Ovary (tissue), 9 donors: ENCODE results near the gene CRIP1. TPM values are rescaled to one million over a fixed set of nuclear protein-coding genes. Genes with fewer than 3 reads are reported as not detected.

Experiments used
- DNase-seq, 5 donors: peaks; one replicate each; pipeline ENCODE4 v3.0.0-alpha.2; 2019 to 2020
- H3K27ac ChIP-seq, 2 donors: fragments of 200-600 bp; one replicate each; pipeline versions ENCODE4 v1.5.1 to v1.8.0; 2019 to 2022
- H3K27me3 ChIP-seq: fragments of 200-600 bp; one replicate; pipeline ENCODE4 v1.8.0; 2022
- H3K36me3 ChIP-seq: fragments of 200-600 bp; sonication (generic); one replicate; pipeline ENCODE4 v1.5.1; 2019
- H3K4me1 ChIP-seq: one replicate; pipeline ENCODE4 v1.8.1; 2013; ENCODE audit warnings: mild to moderate bottlenecking, moderate library complexity; ENCODE audit not compliant: insufficient read depth
- H3K4me3 ChIP-seq: fragments of 200-600 bp; sonication (generic); one replicate; pipeline ENCODE4 v1.5.1; 2017
- H3K9me3 ChIP-seq, 2 donors: fragments of 200-600 bp in 1 of 2; sonication (generic) in 1 of 2; one replicate each; pipeline versions ENCODE4 v1.5.1 to v1.8.1; 2013 to 2019; ENCODE audit warnings: mild to moderate bottlenecking in 1 of 2, moderate library complexity in 1 of 2
- CTCF ChIP-seq, 3 donors: fragments of 450-650 bp in 2 of 3; fragments of 200-600 bp in 1 of 3; IDR thresholded peaks; one replicate each; pipeline versions ENCODE4 v1.5.1 to v1.8.0; 2016 to 2022; ENCODE audit warnings: antibody characterized with exemption in 3 of 3, mild to moderate bottlenecking in 1 of 3
- EP300 ChIP-seq: sonication (generic); formaldehyde crosslinking; IDR thresholded peaks from one replicate; pipeline ENCODE4 v1.6.1; 2017; ENCODE audit warnings: antibody characterized with exemption
- POLR2A ChIP-seq: fragments of 450-650 bp; IDR thresholded peaks from one replicate; pipeline ENCODE4 v1.6.1; 2017; ENCODE audit warnings: antibody characterized with exemption, mild to moderate bottlenecking, moderate library complexity
- WGBS, 3 donors: extraction: QIAGEN DNeasy Blood & Tissue Kit in 1 of 3; methylation state at CpG; one replicate each; pipeline versions ENCODE4 v1.1.5 to v1.1.7; 2013 to 2017; 5-methylcytosine and 5-hydroxymethylcytosine counted together
- intact Hi-C, 4 donors: fragments of 100-400 bp; cut with DNase I; formaldehyde crosslinking; loops; one replicate each; pipeline versions ENCODE4 v1.11.0 to v1.15.1; 2022 to 2023
- polyA plus RNA-seq, 2 donors: library from polyadenylated mRNA; stranded (reverse); fragments of 200-250 nt in 1 of 2; fragments of 350-450 nt in 1 of 2; fragmentation: Illumina TruSeq in 1 of 2; extraction: RNeasy Lipid Tissue Mini Kit (QIAGEN cat#74804) in 1 of 2; gene quantifications; one replicate each; pipeline ENCODE4 v1.2.3, GENCODE V29; 2013 to 2014
- total RNA-seq, 7 donors: library from RNA; depleted of rRNA in 2 of 7; stranded (reverse); fragments of >200 nt in 2 of 7; fragmentation: NEBNext Ultra II Directional in 3 of 7; extraction: Animal tissue kit (Norgen Biotek cat#: 25700) in 3 of 7; gene quantifications; one replicate each; pipeline versions ENCODE4 v1.1.0 to v1.2.4, GENCODE V29; 2016 to 2023
- donor health status: DM: no; HTN: no; CAD: no; lungs with moderate emphysema.
- donor health status: DM: no; HTN: no; CAD: no.
- donor health status: Bipolar disorder and iron deficiency.
- donor health status: DM: yes; HTN: yes; CAD: no.
- donor health status: DM: no; HTN: no; CAD: no.
- donor health status: DM: yes; HTN: yes; CAD: no.

CRIP1 gene
- total and polyA plus RNA-seq, 9 donors: 3.2 to 116 (median 26.4) TPM

GRCh38 chr14:105497671-105498429, 11.2 kb downstream of the CRIP1 start:
- DNase-seq: no peak
- H3K4me3 ChIP-seq: no peak overlapping the region
- no peaks in the 10 kb centered on the region for H3K36me3 ChIP-seq
- H3K4me1 ChIP-seq: no peaks in the 10 kb centered on the region
- TF ChIP-seq EP300 (no peak), POLR2A (no peak), CTCF (IDR thresholded peaks at IDR 0.05) (no peak)
- H3K27me3 ChIP-seq: no peaks in the 10 kb centered on the region
- 79 to 87% (median 82%) methylated on average over 30 to 31 of the region's 31 CpGs for WGBS, 3 donors
- no peak overlapping the region for H3K27ac ChIP-seq
- intact Hi-C loops: loop anchor here in 1 of 4 donors (10.0 kb wide), 1 partner anchor 403 kb away; no protein-coding TSS in a partner anchor
- H3K9me3 ChIP-seq: no peaks in the 10 kb centered on the region

DNA sequence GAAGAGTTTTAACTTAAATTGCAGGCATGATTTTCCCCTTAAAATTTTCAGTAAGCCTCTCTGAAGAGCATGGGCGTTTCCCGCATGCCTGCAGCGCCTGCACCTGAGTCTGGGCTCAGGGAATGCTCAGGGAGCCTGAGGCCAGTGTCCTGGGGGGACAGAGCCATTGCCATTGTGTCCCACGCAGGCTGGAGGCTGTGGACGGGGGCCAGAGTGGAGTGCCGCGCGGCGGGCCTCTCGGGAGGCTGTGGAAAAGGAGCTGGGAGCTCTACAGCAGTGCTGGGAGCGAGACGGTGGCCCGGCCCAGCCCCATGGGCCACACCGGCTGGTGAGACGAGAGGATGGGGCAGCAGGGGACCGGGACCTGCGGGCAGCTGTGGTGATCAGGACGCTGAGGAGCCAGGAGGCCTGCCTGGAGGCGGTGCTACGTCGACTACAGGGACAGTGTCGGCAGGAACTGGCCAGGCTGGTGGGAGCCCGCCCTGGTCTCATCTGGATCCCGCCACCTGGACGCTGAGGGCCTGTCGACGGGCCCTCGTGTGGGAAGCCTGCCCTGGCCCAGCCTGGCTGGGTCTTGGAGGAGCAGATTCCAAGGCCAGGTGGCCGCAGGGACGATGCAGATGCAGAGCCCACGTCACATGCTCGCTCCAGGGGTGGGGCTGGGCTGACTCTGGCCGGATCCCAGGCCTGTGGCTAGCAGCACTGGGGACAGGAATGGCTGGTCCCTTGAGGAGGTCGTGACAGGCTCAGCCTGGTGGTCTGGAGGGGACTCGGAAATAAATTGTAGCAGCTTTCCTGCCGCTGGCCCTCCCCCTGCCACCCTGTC, 12.0 kb downstream of the CRIP1 start:
- DNase-seq: no peak
- H3K27me3 ChIP-seq: no peaks in the 10 kb centered on the region
- no peak overlapping the region for H3K27ac ChIP-seq
- H3K9me3 ChIP-seq: no peaks in the 10 kb centered on the region
- 80 to 89% (median 83%) methylated on average over 36 of the region's 36 CpGs for WGBS, 3 donors
- no peak for TF ChIP-seq CTCF (IDR thresholded peaks at IDR 0.05)
- no peak for TF ChIP-seq EP300
- no peak for TF ChIP-seq POLR2A
- H3K4me3 ChIP-seq: no peak overlapping the region
- intact Hi-C loops: loop anchor here in 1 of 4 donors (10.0 kb wide), 1 partner anchor 404 kb away; no protein-coding TSS in a partner anchor
- H3K36me3 ChIP-seq: no peaks in the 10 kb centered on the region
- H3K4me1 ChIP-seq: no peaks in the 10 kb centered on the region

- no peaks in the 10 kb centered on the region for H3K9me3 ChIP-seq
- TF ChIP-seq EP300 (no peak), CTCF (IDR thresholded peaks at IDR 0.05) (no peak), POLR2A (no peak)
- no peak for DNase-seq
- no peak overlapping the region for H3K4me3 ChIP-seq
- no peaks in the 10 kb centered on the region for H3K27me3 ChIP-seq
- 52 to 64% (median 62%) methylated on average over 23 to 27 of the region's 27 CpGs for WGBS, 3 donors
- H3K36me3 ChIP-seq: no peaks in the 10 kb centered on the region
- no peaks in the 10 kb centered on the region for H3K4me1 ChIP-seq
- no peak overlapping the region for H3K27ac ChIP-seq
- intact Hi-C loops: loop anchor here in 1 of 4 donors (10.0 kb wide), 1 partner anchor 405 kb away; no protein-coding TSS in a partner anchor
Measured at GRCh38 chr14:105499256-105500035, 12.8 kb downstream of the CRIP1 start.
